H1 (cell line): ENCODE results near the gene MCEE. TPM values are rescaled to one million over a fixed set of nuclear protein-coding genes. Genes with fewer than 3 reads are reported as not detected.

Experiments used
- CTCF ChIA-PET: fragments of 300-600 bp; sonication (Branson Sonifier 250); formaldehyde crosslinking; loops from one replicate; lab custom pipeline; 2021; ENCODE audit not compliant: partially characterized antibody; lab: Charles Lee
- POLR2A ChIA-PET: fragments of 300-600 bp; sonication (Branson Sonifier 250); formaldehyde crosslinking; loops from one replicate; lab custom pipeline; 2021; ENCODE audit warnings: inconsistent platforms; ENCODE audit not compliant: partially characterized antibody; lab: Charles Lee
- DNase-seq, 2 experiments: peaks; one replicate each; pipeline versions ENCODE4 v3.0.0 to v3.0.0-alpha.2; 2010 to 2022; ENCODE audit warnings: low spot score in 2 of 2, low read depth in 1 of 2, mixed read lengths in 1 of 2
- FAIRE-seq: peaks from 2 replicates; lab custom pipeline; 2011; peaks lifted over from hg19 to GRCh38; lab: Jason Lieb, UNC
- H2AFZ ChIP-seq: 2 replicates; pipeline ENCODE4 v1.8.1; 2012; ENCODE audit warnings: low read length, inconsistent platforms
- H2AK5ac ChIP-seq: 2 replicates; pipeline ENCODE4 v1.6.1; 2013; ENCODE audit warnings: low read depth, low read length
- H2BK120ac ChIP-seq: replicated peaks from 2 replicates; pipeline ENCODE3; 2013; ENCODE audit warnings: low read depth, low read length, inconsistent platforms
- H2BK12ac ChIP-seq: 2 replicates; pipeline ENCODE4 v1.6.1; 2013; ENCODE audit warnings: low read depth, low read length
- H2BK15ac ChIP-seq: 2 replicates; pipeline ENCODE4 v1.6.1; 2013; ENCODE audit warnings: low read length
- H2BK20ac ChIP-seq: 2 replicates; pipeline ENCODE4 v1.6.1; 2013; ENCODE audit warnings: low read length
- H2BK5ac ChIP-seq: 2 replicates; pipeline ENCODE4 v1.6.1; 2013; ENCODE audit warnings: low read depth, low read length
- H3K14ac ChIP-seq: 2 replicates; pipeline ENCODE4 v1.6.1; 2013; ENCODE audit warnings: inconsistent platforms; ENCODE audit not compliant: insufficient read length
- H3K18ac ChIP-seq: 2 replicates; pipeline ENCODE4 v1.6.1; 2013; ENCODE audit warnings: low read length; ENCODE audit errors: extremely low read depth
- H3K23ac ChIP-seq: 2 replicates; pipeline ENCODE4 v1.6.1; 2013; ENCODE audit warnings: inconsistent platforms; ENCODE audit not compliant: insufficient read length
- H3K23me2 ChIP-seq: 2 replicates; pipeline ENCODE4 v1.6.1; 2013; ENCODE audit warnings: low read depth, low read length
- H3K27ac ChIP-seq: 2 replicates; pipeline ENCODE4 v1.6.1; 2011; ENCODE audit warnings: low read depth, low read length, inconsistent platforms
- H3K27me3 ChIP-seq, 4 experiments: replicated peaks in 1 of 4; 1 replicate in 1 of 4; 2 replicates in 3 of 4; pipeline versions ENCODE4 v1.6.1 to v1.8.1; 2011 to 2013; ENCODE audit warnings: low read length in 3 of 4, mild to moderate bottlenecking in 3 of 4, inconsistent platforms in 2 of 4, mixed read lengths in 2 of 4, moderate library complexity in 1 of 4; ENCODE audit not compliant: control insufficient read depth in 3 of 4, insufficient read depth in 3 of 4; ENCODE audit errors: extremely low read depth in 1 of 4
- H3K36me3 ChIP-seq, 4 experiments: 2 replicates each; pipeline versions ENCODE4 v1.6.1 to v1.8.1; 2011 to 2013; ENCODE audit warnings: mild to moderate bottlenecking in 4 of 4, low read length in 3 of 4, moderate library complexity in 2 of 4, control low read depth in 1 of 4, inconsistent platforms in 1 of 4; ENCODE audit not compliant: insufficient read depth in 4 of 4, control insufficient read depth in 2 of 4
- H3K4ac ChIP-seq: replicated peaks from 2 replicates; pipeline ENCODE3; 2013; ENCODE audit warnings: low read length, low read depth, mixed read lengths, inconsistent platforms; ENCODE audit not compliant: insufficient read length
- H3K4me1 ChIP-seq, 4 experiments: replicated peaks in 1 of 4; 1 replicate in 1 of 4; 2 replicates in 3 of 4; pipeline versions ENCODE4 v1.6.1 to v1.8.1; 2011 to 2013; ENCODE audit warnings: low read length in 3 of 4, inconsistent platforms in 2 of 4, mixed read lengths in 1 of 4; ENCODE audit not compliant: insufficient read depth in 4 of 4, control insufficient read depth in 3 of 4
- H3K4me2 ChIP-seq, 2 experiments: 2 replicates each; pipeline versions ENCODE4 v1.6.1 to v1.8.1; 2011 to 2013; ENCODE audit warnings: low read depth in 2 of 2, low read length in 2 of 2, control low read depth in 1 of 2, inconsistent platforms in 1 of 2, mild to moderate bottlenecking in 1 of 2; ENCODE audit not compliant: insufficient read depth in 1 of 2
- H3K4me3 ChIP-seq, 4 experiments: fragments of 200-600, 300-600 bp in 1 of 4; sonication (generic), shearing (Covaris generic), sonication (Bioruptor Twin) in 1 of 4; 2 replicates each; pipeline versions ENCODE4 v1.5.1 to v1.8.1; 2011 to 2016; ENCODE audit warnings: low read length in 4 of 4, low read depth in 3 of 4, control low read depth in 2 of 4, inconsistent platforms in 2 of 4, mild to moderate bottlenecking in 2 of 4, mixed read lengths in 1 of 4, moderate library complexity in 1 of 4; ENCODE audit not compliant: insufficient read depth in 2 of 4; ENCODE audit errors: extremely low read depth in 1 of 4
- H3K56ac ChIP-seq: replicated peaks from 2 replicates; pipeline ENCODE3; 2013; ENCODE audit warnings: low read depth, mild to moderate bottlenecking, mixed read lengths, low read length, inconsistent platforms; ENCODE audit not compliant: insufficient read length
- H3K79me1 ChIP-seq: 2 replicates; pipeline ENCODE4 v1.6.1; 2013; ENCODE audit warnings: low read depth, low read length, control low read depth
- H3K79me2 ChIP-seq, 2 experiments: 2 replicates each; pipeline versions ENCODE4 v1.6.1 to v1.8.1; 2012 to 2013; ENCODE audit warnings: low read length in 2 of 2, mild to moderate bottlenecking in 2 of 2, inconsistent platforms in 1 of 2; ENCODE audit not compliant: insufficient read depth in 2 of 2, control insufficient read depth in 1 of 2
- H3K9ac ChIP-seq, 4 experiments: replicated peaks in 1 of 4; 1 replicate in 1 of 4; 2 replicates in 3 of 4; pipeline versions ENCODE4 v1.6.1 to v1.8.1; 2011 to 2013; ENCODE audit warnings: low read depth in 3 of 4, low read length in 3 of 4, control low read depth in 2 of 4, mild to moderate bottlenecking in 2 of 4, moderate library complexity in 2 of 4, inconsistent platforms in 1 of 4; ENCODE audit errors: extremely low read depth in 1 of 4
- H3K9me3 ChIP-seq, 2 experiments: 2 replicates each; pipeline versions ENCODE4 v1.6.1 to v1.8.1; 2012 to 2013; ENCODE audit warnings: mild to moderate bottlenecking in 2 of 2, moderate library complexity in 2 of 2, control low read depth in 1 of 2, inconsistent platforms in 1 of 2, low read depth in 1 of 2, low read length in 1 of 2, mixed read lengths in 1 of 2; ENCODE audit not compliant: insufficient read depth in 2 of 2
- H4K20me1 ChIP-seq, 2 experiments: replicated peaks in 1 of 2; 2 replicates each; pipeline versions ENCODE3 to v1.8.1; 2011 to 2013; ENCODE audit warnings: inconsistent platforms in 2 of 2, low read length in 2 of 2, mild to moderate bottlenecking in 1 of 2; ENCODE audit not compliant: insufficient read depth in 2 of 2, control insufficient read depth in 1 of 2
- H4K5ac ChIP-seq: 2 replicates; pipeline ENCODE4 v1.6.1; 2013; ENCODE audit warnings: low read length, low read depth, mixed read lengths, inconsistent platforms; ENCODE audit not compliant: insufficient read length
- H4K8ac ChIP-seq: 2 replicates; pipeline ENCODE4 v1.8.0; 2013; ENCODE audit warnings: mild to moderate bottlenecking, moderate library complexity, low read length, inconsistent platforms; ENCODE audit not compliant: insufficient read depth; ENCODE audit errors: extremely low read depth
- H4K91ac ChIP-seq: replicated peaks from 2 replicates; pipeline ENCODE3; 2013; ENCODE audit warnings: low read length, mixed read lengths, inconsistent platforms; ENCODE audit not compliant: insufficient read length
- CEBPB ChIP-seq: IDR thresholded peaks from 2 replicates; pipeline ENCODE4 v1.6.1; 2012; ENCODE audit warnings: low read depth, low read length
- CHD1 ChIP-seq: IDR thresholded peaks from 2 replicates; pipeline ENCODE4 v1.6.1; 2012; ENCODE audit warnings: low read depth, low read length, improper control_type of control experiment
- CREB1 ChIP-seq: IDR thresholded peaks from 2 replicates; pipeline ENCODE4 v1.6.1; 2012; ENCODE audit warnings: inconsistent platforms
- HDAC2 ChIP-seq, 2 experiments: fragments of 300-600 bp in 1 of 2; sonication (generic) in 1 of 2; IDR thresholded peaks; 2 replicates each; pipeline ENCODE4 v1.6.1; 2011 to 2012; ENCODE audit warnings: low read depth in 2 of 2, low read length in 2 of 2, mild to moderate bottlenecking in 2 of 2, moderate library complexity in 2 of 2, borderline replicate concordance in 1 of 2, inconsistent platforms in 1 of 2
- KDM1A ChIP-seq: fragments of 200-600, 300-600 bp; sonication (generic); IDR thresholded peaks from 2 replicates; pipeline ENCODE4 v1.7.1; 2016; ENCODE audit warnings: mild to moderate bottlenecking, low read length, borderline replicate concordance
- KDM5A ChIP-seq: fragments of 200-600 bp; IDR thresholded peaks from 2 replicates; pipeline ENCODE4 v1.7.1; 2012; ENCODE audit warnings: mild to moderate bottlenecking, low read length, inconsistent platforms, mixed read lengths
- NANOG ChIP-seq: IDR thresholded peaks from 2 replicates; pipeline ENCODE4 v1.6.1; 2011; ENCODE audit warnings: low read length, low read depth, mild to moderate bottlenecking, inconsistent platforms; ENCODE audit not compliant: insufficient read depth, poor library complexity, severe bottlenecking
- RFX5 ChIP-seq: IDR thresholded peaks from 2 replicates; pipeline ENCODE4 v1.6.1; 2011; ENCODE audit warnings: low read depth, low read length, improper control_type of control experiment, borderline replicate concordance
- SIN3A ChIP-seq, 2 experiments: IDR thresholded peaks in 1 of 2; conservative IDR thresholded peaks in 1 of 2; 2 replicates each; pipeline ENCODE4 v1.6.1; 2011 to 2012; ENCODE audit warnings: low read length in 2 of 2, improper control_type of control experiment in 1 of 2, low read depth in 1 of 2, mild to moderate bottlenecking in 1 of 2
- ZNF274 ChIP-seq: IDR thresholded peaks from 2 replicates; pipeline ENCODE4 v1.7.0; 2012; ENCODE audit warnings: low read length, borderline replicate concordance; ENCODE audit errors: extremely low read depth
- WGBS, 2 experiments: shearing (Covaris generic) in 1 of 2; methylation state at CpG; one replicate each; pipeline versions ENCODE4 v1.1.6 to v1.1.7; 2013 to 2015; ENCODE audit warnings: low lambda C conversion rate in 2 of 2, mixed read lengths in 2 of 2, inconsistent platforms in 1 of 2, low coverage in 1 of 2, missing lambda C conversion rate in 1 of 2; ENCODE audit not compliant: insufficient replicate concordance in 2 of 2, insufficient coverage in 1 of 2, insufficient read length in 1 of 2; ENCODE audit errors: extremely low coverage in 1 of 2, missing lambda C conversion rate in 1 of 2; 5-methylcytosine and 5-hydroxymethylcytosine counted together
- polyA plus RNA-seq, 7 experiments: library from polyadenylated mRNA; depleted of rRNA in 3 of 7; stranded (reverse) in 5 of 7; unstranded in 2 of 7; fragments of >200 nt in 5 of 7; fragments of 200-250 nt in 2 of 7; gene quantifications; 1 replicate in 5 of 7; 2 replicates in 1 of 7; 4 replicates in 1 of 7; pipeline versions ENCODE4 v1.2.1 to v1.2.3, GENCODE V29; 2011 to 2013; ENCODE audit warnings: missing spikeins in 2 of 7, mixed read lengths in 2 of 7
- total RNA-seq: library from RNA; stranded (reverse); fragmentation: NEBNext Ultra II Directional; extraction: Animal tissue kit (Norgen Biotek cat#: 25700); gene quantifications from 2 replicates; pipeline ENCODE4 v1.2.1, GENCODE V29; 2021

Gene MCEE
- total and polyA plus RNA-seq, 2 of the 8 experiments (the other 6 are each of a cell fraction or from before 2014, with no cell fraction given): 7.3 to 14.1 TPM

GRCh38 chr2:71066856-71067255 is 63.2 kb downstream of the MCEE start:
- no peak overlapping the region for H2AK5ac ChIP-seq
- no peak for FAIRE-seq
- peak overlapping the region in 1 of 2 experiments; percentile 88; a peak in 1 of 4 replicates for H3K4me2 ChIP-seq
- peak overlapping the region in 1 of 4 experiments; percentile 74; a peak in 1 of 8 replicates for H3K4me3 ChIP-seq
- H2BK120ac ChIP-seq: no peak overlapping the region
- H3K79me2 ChIP-seq: peaks cover 3 to 22% of the 10 kb centered on the region in 2 experiments; a peak in 3 of 4 replicates
- no peak overlapping the region for H3K4ac ChIP-seq
- no peak overlapping the region for H4K5ac ChIP-seq
- H3K27me3 ChIP-seq: no peaks in the 10 kb centered on the region; a peak in 1 of 7 replicates
- H3K9ac ChIP-seq: no peak overlapping the region
- H2AFZ ChIP-seq: no peak overlapping the region
- H3K23ac ChIP-seq: no peak overlapping the region
- H3K27ac ChIP-seq: no peak overlapping the region
- no peak overlapping the region for H3K14ac ChIP-seq
- CTCF ChIA-PET: interaction anchor here (1.4 to 7.7 kb wide), 2 partner anchors 33 to 64 kb away, joined by 6 to 100 read pairs; partner anchors contain the start of genes MCEE and MPHOSPH10
- POLR2A ChIA-PET: interaction anchor here (2.3 kb wide), 1 partner anchor 63 kb away, joined by 10 read pairs; the partner anchor contains the start of genes MCEE and MPHOSPH10
- no peak overlapping the region for H2BK5ac ChIP-seq
- peaks cover 13% of the 10 kb centered on the region for H3K23me2 ChIP-seq
- no peak overlapping the region for H2BK20ac ChIP-seq
- whole genome bisulfite sequencing, 2 experiments: 92% methylated on average over 3 of the region's 3 CpGs; no CpG with 5 or more reads in 1 of the 2 experiments
- H4K91ac ChIP-seq: no peak overlapping the region
- H3K79me1 ChIP-seq: no peaks in the 10 kb centered on the region; the same call in 1 of the 2 replicates
- H4K20me1 ChIP-seq: no peaks in the 10 kb centered on the region
- H2BK15ac ChIP-seq: no peak overlapping the region
- H3K9me3 ChIP-seq: no peaks in the 10 kb centered on the region
- no peak overlapping the region for H4K8ac ChIP-seq
- no peaks in the 10 kb centered on the region for H3K36me3 ChIP-seq
- peaks cover 0 to 6% (median 1%) of the 10 kb centered on the region in 4 experiments; a peak in 4 of 7 replicates for H3K4me1 ChIP-seq
- no peak for DNase-seq
- H2BK12ac ChIP-seq: no peak overlapping the region
- no peak overlapping the region for H3K56ac ChIP-seq
- H3K18ac ChIP-seq: no peak overlapping the region
- TF ChIP-seq CHD1: no peak
- TF ChIP-seq CREB1: no peak
- no peak for TF ChIP-seq KDM5A
- no peak for TF ChIP-seq SIN3A (conservative IDR thresholded peaks at IDR 0.05 in 1 of 2, IDR thresholded peaks at IDR 0.05 in 1 of 2; ENCODE audit: low read depth in 1 of 2, low read length in 2 of 2)
- no peak for TF ChIP-seq KDM1A
- no peak for TF ChIP-seq NANOG
- TF ChIP-seq ZNF274: no peak
- no peak for TF ChIP-seq CEBPB
- TF ChIP-seq HDAC2 (IDR thresholded peaks at IDR 0.05; ENCODE audit: borderline replicate concordance in 1 of 2, low read depth in 2 of 2, low read length in 2 of 2): no peak
- no peak for TF ChIP-seq RFX5
